HepG2 (cell line): ENCODE data around the gene SFT2D2. TPM values are rescaled to one million over a fixed set of nuclear protein-coding genes. Genes with fewer than 3 reads are reported as not detected.

ENCODE experiments used
- ATAC-seq: fragments of 200-7000 bp; cut with Tn5 transposase; 3 replicates; pipeline ENCODE4 v1.9.1; 2020; ENCODE audit warnings: mild to moderate bottlenecking, moderate library complexity
- BruUV-seq: library from RNA; stranded (reverse); fragments of 400-500 nt; replicated peaks from 2 replicates; lab custom pipeline; 2021; lab: Mats Ljungman, UMichigan
- CTCF ChIA-PET: fragments of 300-600 bp; formaldehyde crosslinking; extraction: SDS; loops from one replicate; lab custom pipeline; 2021; ENCODE audit warnings: low total read pairs, inconsistent platforms, low intra/inter-chr PET ratio; lab: Yijun Ruan, JAX
- POLR2A ChIA-PET: fragments of 350-600 bp; sonication (Branson Sonifier 250); formaldehyde crosslinking; loops from one replicate; lab custom pipeline; 2020; ENCODE audit warnings: antibody characterized with exemption, inconsistent platforms; lab: Yijun Ruan, JAX
- DNase-seq: peaks from one replicate; pipeline ENCODE4 v3.0.0-alpha.2; 2015; ENCODE audit warnings: low spot score
- FAIRE-seq: peaks from 3 replicates; lab custom pipeline; 2011; peaks lifted over from hg19 to GRCh38; lab: Jason Lieb, UNC
- H2AFZ ChIP-seq: one replicate; pipeline ENCODE4 v1.6.1; 2011; ENCODE audit warnings: low read length, inconsistent platforms
- H3K27ac ChIP-seq: fragments of 300-600 bp; 3 replicates; pipeline ENCODE4 v1.8.0; 2011; ENCODE audit warnings: mixed run types, mild to moderate bottlenecking, mixed read lengths, low read length, inconsistent platforms; ENCODE audit not compliant: insufficient read depth; ENCODE audit errors: extremely low read length
- H3K27me3 ChIP-seq, 2 experiments: fragments of 200-600 bp in 1 of 2; 2 replicates in 1 of 2; 3 replicates in 1 of 2; pipeline versions ENCODE4 v1.6.0 to v1.8.0; 2011; ENCODE audit warnings: low read length in 2 of 2, mild to moderate bottlenecking in 2 of 2, moderate library complexity in 2 of 2, inconsistent platforms in 1 of 2; ENCODE audit not compliant: insufficient read depth in 2 of 2, control insufficient read depth in 1 of 2
- H3K36me3 ChIP-seq, 2 experiments: fragments of 200-600 bp in 1 of 2; replicated peaks in 1 of 2; 2 replicates in 1 of 2; 3 replicates in 1 of 2; pipeline versions ENCODE4 v1.5.1 to v1.8.0; 2011; ENCODE audit warnings: low read length in 2 of 2, inconsistent platforms in 1 of 2; ENCODE audit not compliant: insufficient read depth in 2 of 2, control insufficient read depth in 1 of 2
- H3K4me1 ChIP-seq: 2 replicates; pipeline ENCODE4 v1.5.1; 2012; ENCODE audit warnings: low read length, inconsistent platforms; ENCODE audit not compliant: insufficient read depth
- H3K4me2 ChIP-seq: 2 replicates; pipeline ENCODE4 v1.6.0; 2011; ENCODE audit warnings: low read depth, low read length, inconsistent platforms
- H3K4me3 ChIP-seq, 3 experiments: fragments of 200-600 bp in 1 of 3; sonication (generic), shearing (Covaris generic) in 1 of 3; replicated peaks in 1 of 3; 2 replicates each; pipeline ENCODE4 v1.5.1; 2011 to 2016; ENCODE audit warnings: low read length in 3 of 3, inconsistent platforms in 2 of 3, low read depth in 2 of 3, mild to moderate bottlenecking in 2 of 3, control low read depth in 1 of 3, mixed read lengths in 1 of 3; ENCODE audit not compliant: insufficient read depth in 1 of 3
- H3K79me2 ChIP-seq: one replicate; pipeline ENCODE4 v1.6.1; 2011; ENCODE audit warnings: low read length, inconsistent platforms; ENCODE audit not compliant: insufficient read depth
- H3K9ac ChIP-seq: 2 replicates; pipeline ENCODE4 v1.6.0; 2011; ENCODE audit warnings: mild to moderate bottlenecking, low read depth, low read length, inconsistent platforms; ENCODE audit not compliant: insufficient read depth
- H3K9me3 ChIP-seq: 2 replicates; pipeline ENCODE4 v1.5.1; 2012; ENCODE audit warnings: mild to moderate bottlenecking, low read length
- H4K20me1 ChIP-seq: 2 replicates; pipeline ENCODE4 v1.6.0; 2011; ENCODE audit warnings: inconsistent platforms, mild to moderate bottlenecking, low read length, moderate library complexity; ENCODE audit not compliant: insufficient read depth
- ATF2 ChIP-seq: sonication (generic); formaldehyde crosslinking; IDR thresholded peaks from 2 replicates; pipeline ENCODE4 v1.4.0; 2020; ENCODE audit warnings: missing genetic modification reagents
- CSRNP2 ChIP-seq: sonication (generic); formaldehyde crosslinking; conservative IDR thresholded peaks from 2 replicates; pipeline ENCODE4 v1.8.0; 2022; ENCODE audit warnings: low read depth, missing genetic modification reagents
- ELF4 ChIP-seq: sonication (generic); formaldehyde crosslinking; IDR thresholded peaks from 2 replicates; pipeline ENCODE4 v1.5.0; 2020; ENCODE audit warnings: missing genetic modification reagents, mild to moderate bottlenecking, moderate library complexity, borderline replicate concordance
- HNRNPL ChIP-seq: fragments of 200-400 bp; formaldehyde crosslinking; IDR thresholded peaks from 2 replicates; pipeline ENCODE4 v1.6.1; 2017; ENCODE audit warnings: mild to moderate bottlenecking, low read depth, low read length
- IKZF4 ChIP-seq: sonication (generic); formaldehyde crosslinking; IDR thresholded peaks from 2 replicates; pipeline ENCODE4 v1.5.1; 2020; ENCODE audit warnings: borderline replicate concordance, mild to moderate bottlenecking, low read depth, missing genetic modification reagents; ENCODE audit errors: not compliant biosample characterization
- KDM4B ChIP-seq: sonication (generic); formaldehyde crosslinking; IDR thresholded peaks from 2 replicates; pipeline ENCODE4 v1.4.0; 2020; ENCODE audit warnings: missing genetic modification reagents
- SYNCRIP ChIP-seq: fragments of 200-400 bp; formaldehyde crosslinking; IDR thresholded peaks from 2 replicates; pipeline ENCODE4 v1.6.1; 2018; ENCODE audit warnings: mild to moderate bottlenecking, low read depth, low read length; ENCODE audit not compliant: insufficient read depth
- ZFP36 ChIP-seq: fragments of 150-350 bp; IDR thresholded peaks from 2 replicates; pipeline ENCODE4 v1.6.1; 2018; ENCODE audit warnings: borderline replicate concordance, low read length, low read depth; ENCODE audit not compliant: partially characterized antibody
- ZFP62 ChIP-seq: sonication (generic); formaldehyde crosslinking; IDR thresholded peaks from 2 replicates; pipeline ENCODE4 v1.4.0; 2020; ENCODE audit warnings: missing genetic modification reagents
- ZNF17 ChIP-seq: sonication (generic); formaldehyde crosslinking; IDR thresholded peaks from 2 replicates; pipeline ENCODE4 v1.5.0; 2020; ENCODE audit warnings: mild to moderate bottlenecking, missing genetic modification reagents
- ZNF253 ChIP-seq: sonication (generic); formaldehyde crosslinking; IDR thresholded peaks from 2 replicates; pipeline ENCODE4 v1.8.0; 2022; ENCODE audit warnings: mild to moderate bottlenecking, missing genetic modification reagents, borderline replicate concordance
- WGBS: methylation state at CpG from one replicate; pipeline ENCODE4 v1.1.6; 2017; ENCODE audit warnings: low lambda C conversion rate; 5-methylcytosine and 5-hydroxymethylcytosine counted together
- in situ Hi-C: cut with HindIII; loops from 2 replicates; pipeline ENCODE4 v1.10.0; 2017; ENCODE audit warnings: low pct_unique_long_range_greater_than_20kb; ENCODE audit not compliant: extremely low pct_ligation_motif_present
- intact Hi-C: fragments of 100-400 bp; cut with micrococcal nuclease; formaldehyde crosslinking; loops from one replicate; pipeline ENCODE4 v1.10.0; 2022; ENCODE audit not compliant: unreplicated experiment
- polyA plus RNA-seq, 8 experiments: library from polyadenylated mRNA; depleted of rRNA in 3 of 8; stranded (reverse) in 7 of 8; unstranded in 1 of 8; fragments of >200 nt; fragmentation: Illumina TruSeq in 4 of 8; extraction: Trizol in 4 of 8; gene quantifications; 2 replicates each; pipeline versions ENCODE4 v1.2.1 to v1.2.3, GENCODE V29; 2011 to 2016; ENCODE audit warnings: low read depth in 4 of 8, missing spikeins in 1 of 8, mixed read lengths in 1 of 8; ENCODE audit not compliant: insufficient read depth in 1 of 8
- total RNA-seq, 5 experiments: library from RNA; depleted of rRNA; stranded (reverse); fragments of >200 nt; fragmentation: Illumina TruSeq; extraction: Trizol; gene quantifications; 2 replicates each; pipeline ENCODE4 v1.2.3, GENCODE V29; 2016; ENCODE audit warnings: low read depth in 1 of 5
- TF ChIP-seq, protein P1 (sequence below): sonication (generic); formaldehyde crosslinking; IDR thresholded peaks from 2 replicates; pipeline ENCODE4 v1.5.1; 2020; ENCODE audit warnings: mild to moderate bottlenecking, missing genetic modification reagents, moderate library complexity
- TF ChIP-seq, protein P2 (sequence below): sonication (generic); formaldehyde crosslinking; IDR thresholded peaks from 2 replicates; pipeline ENCODE4 v1.5.0; 2020; ENCODE audit warnings: missing genetic modification reagents

SFT2D2 gene
- total and polyA plus RNA-seq, 2 of the 13 experiments (the other 11 are each of a cell fraction or from before 2014, with no cell fraction given): 10.0 to 28.8 TPM

- WGBS: 80% methylated on average over 4 of the region's 4 CpGs
- Histone ChIP-seq H3K9me3 (no peaks in the 10 kb centered on the region), H2AFZ (no peak overlapping the region), H3K4me2 (no peak overlapping the region), H3K36me3 (no peaks in the 10 kb centered on the region), H3K27ac (no peak overlapping the region), H4K20me1 (no peaks in the 10 kb centered on the region), H3K79me2 (no peaks in the 10 kb centered on the region), H3K9ac (no peak overlapping the region), H3K4me3 (no peak overlapping the region), H3K27me3 (0 out of 5 replicates have a peak, but pooled peaks cover 1 to 3% of the 10 kb centered on the region in 2 experiments), H3K4me1 (no peaks in the 10 kb centered on the region)
- FAIRE-seq (no peak), DNase-seq (no peak), ATAC-seq (no peak)
- in situ Hi-C loops (no loop called here), intact Hi-C loops (no loop called here)
- POLR2A ChIA-PET: interaction anchor here (0.7 kb wide), 1 partner anchor 10 kb away, joined by 3 read pairs; no protein-coding TSS in a partner anchor
- TF ChIP-seq ZFP36 (no peak), KDM4B (no peak), ELF4 (CRISPR knock-in tag) (no peak)
- no TSS peak for BruUV-seq
- CTCF ChIA-PET: no interaction called here
Observed at GRCh38 chr1:168216171-168216570, 9.6 kb upstream of the SFT2D2 start.

DNA sequence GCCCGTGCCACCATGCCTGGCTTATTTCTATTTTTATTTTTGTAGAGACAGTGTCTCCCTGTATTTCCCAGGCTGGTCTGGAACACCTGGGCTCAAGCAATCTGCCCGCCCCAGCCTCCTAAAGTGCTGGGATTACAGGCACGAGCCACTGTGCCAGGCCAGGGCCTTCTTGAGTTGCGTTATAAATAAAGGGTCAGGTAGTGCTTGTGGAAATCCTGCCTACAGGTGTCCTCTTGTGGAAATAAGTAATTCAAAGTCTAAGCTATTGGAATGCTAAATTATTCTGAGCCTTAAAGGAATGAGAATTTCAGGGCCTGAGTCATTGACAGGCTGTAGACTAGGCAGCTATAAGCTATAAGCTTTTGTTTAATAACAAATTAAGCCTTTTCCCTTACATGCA, 8.1 kb upstream of the SFT2D2 start:
- Histone ChIP-seq H3K79me2 (no peaks in the 10 kb centered on the region), H3K4me1 (no peaks in the 10 kb centered on the region), H3K27ac (no peak overlapping the region), H4K20me1 (no peaks in the 10 kb centered on the region), H3K27me3 (0 out of 5 replicates have a peak, but pooled peaks cover 1 to 3% of the 10 kb centered on the region in 2 experiments), H2AFZ (no peak overlapping the region), H3K9ac (no peak overlapping the region), H3K4me3 (no peak overlapping the region), H3K36me3 (no peaks in the 10 kb centered on the region), H3K4me2 (no peak overlapping the region), H3K9me3 (no peaks in the 10 kb centered on the region)
- FAIRE-seq (no peak), DNase-seq (no peak), ATAC-seq (no peak)
- intact Hi-C loops (no loop called here), in situ Hi-C loops (no loop called here)
- POLR2A ChIA-PET: no interaction called here
- 51% methylated on average over 4 of the region's 4 CpGs for WGBS
- no TSS peak for BruUV-seq
- CTCF ChIA-PET: no interaction called here
- TF ChIP-seq ZNF17 (CRISPR knock-in tag) (no peak), SYNCRIP (no peak), IKZF4 (CRISPR knock-in tag) (no peak), CSRNP2 (CRISPR knock-in tag) (no peak), HNRNPL (no peak), ATF2 (CRISPR knock-in tag) (no peak), ZFP62 (CRISPR knock-in tag) (no peak), ZNF253 (CRISPR knock-in tag) (no peak)
- TF ChIP-seq, protein P1, sequence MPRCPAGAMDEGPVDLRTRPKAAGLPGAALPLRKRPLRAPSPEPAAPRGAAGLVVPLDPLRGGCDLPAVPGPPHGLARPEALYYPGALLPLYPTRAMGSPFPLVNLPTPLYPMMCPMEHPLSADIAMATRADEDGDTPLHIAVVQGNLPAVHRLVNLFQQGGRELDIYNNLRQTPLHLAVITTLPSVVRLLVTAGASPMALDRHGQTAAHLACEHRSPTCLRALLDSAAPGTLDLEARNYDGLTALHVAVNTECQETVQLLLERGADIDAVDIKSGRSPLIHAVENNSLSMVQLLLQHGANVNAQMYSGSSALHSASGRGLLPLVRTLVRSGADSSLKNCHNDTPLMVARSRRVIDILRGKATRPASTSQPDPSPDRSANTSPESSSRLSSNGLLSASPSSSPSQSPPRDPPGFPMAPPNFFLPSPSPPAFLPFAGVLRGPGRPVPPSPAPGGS: no peak
- TF ChIP-seq, protein P2, sequence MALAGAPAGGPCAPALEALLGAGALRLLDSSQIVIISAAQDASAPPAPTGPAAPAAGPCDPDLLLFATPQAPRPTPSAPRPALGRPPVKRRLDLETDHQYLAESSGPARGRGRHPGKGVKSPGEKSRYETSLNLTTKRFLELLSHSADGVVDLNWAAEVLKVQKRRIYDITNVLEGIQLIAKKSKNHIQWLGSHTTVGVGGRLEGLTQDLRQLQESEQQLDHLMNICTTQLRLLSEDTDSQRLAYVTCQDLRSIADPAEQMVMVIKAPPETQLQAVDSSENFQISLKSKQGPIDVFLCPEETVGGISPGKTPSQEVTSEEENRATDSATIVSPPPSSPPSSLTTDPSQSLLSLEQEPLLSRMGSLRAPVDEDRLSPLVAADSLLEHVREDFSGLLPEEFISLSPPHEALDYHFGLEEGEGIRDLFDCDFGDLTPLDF: no peak
